GM19023 (cell line): ENCODE data around the gene CRYGS.
A peak's percentile ranks its signal among the peaks of the same experiment; 100 is the strongest.
"Not testable (repeated sequence)": the region's sequence is repeated elsewhere in the genome, so short reads cannot be mapped to it uniquely, and the experiment has no call there.

Experiments
- ATAC-seq: cut with Tn5 transposase; IDR thresholded peaks from one replicate; pipeline ENCODE4 v1.9.1; 2021; ENCODE audit warnings: mild to moderate bottlenecking, moderate library complexity; ENCODE audit not compliant: unreplicated experiment

Gene CRYGS

GRCh38 chr3:186564586-186564985 is 20.4 kb upstream of the CRYGS start:
- ATAC-seq, result no peak

GRCh38 chr3:186552408-186553031 is 8.3 kb upstream of the CRYGS start:
- ATAC-seq, result no peak

- no peak for ATAC-seq
Observed at GRCh38 chr3:186551387-186551786, 7.2 kb upstream of the CRYGS start.

- no peak for ATAC-seq
Observed at GRCh38 chr3:186549497-186549896, 5.3 kb upstream of the CRYGS start.

DNA sequence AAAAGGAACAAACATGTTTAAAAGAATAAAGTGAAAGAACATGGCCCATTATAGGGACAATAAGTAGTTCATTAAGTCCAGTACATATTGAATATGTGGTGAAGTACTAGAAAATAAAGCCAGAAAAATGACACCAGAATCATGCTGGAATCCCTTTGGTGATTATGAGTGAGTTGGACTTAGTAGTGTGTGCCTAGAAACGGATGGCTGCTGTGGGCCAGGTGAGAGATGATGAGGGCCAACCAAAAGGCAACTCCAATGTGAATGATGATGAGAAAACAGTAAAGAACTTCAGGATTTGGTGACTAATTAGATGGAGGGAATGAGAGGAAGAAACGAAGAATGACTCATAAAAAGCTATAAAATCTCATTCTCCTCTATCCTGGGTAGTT is 3.3 kb downstream of the CRYGS start:
- ATAC-seq, result no peak

DNA sequence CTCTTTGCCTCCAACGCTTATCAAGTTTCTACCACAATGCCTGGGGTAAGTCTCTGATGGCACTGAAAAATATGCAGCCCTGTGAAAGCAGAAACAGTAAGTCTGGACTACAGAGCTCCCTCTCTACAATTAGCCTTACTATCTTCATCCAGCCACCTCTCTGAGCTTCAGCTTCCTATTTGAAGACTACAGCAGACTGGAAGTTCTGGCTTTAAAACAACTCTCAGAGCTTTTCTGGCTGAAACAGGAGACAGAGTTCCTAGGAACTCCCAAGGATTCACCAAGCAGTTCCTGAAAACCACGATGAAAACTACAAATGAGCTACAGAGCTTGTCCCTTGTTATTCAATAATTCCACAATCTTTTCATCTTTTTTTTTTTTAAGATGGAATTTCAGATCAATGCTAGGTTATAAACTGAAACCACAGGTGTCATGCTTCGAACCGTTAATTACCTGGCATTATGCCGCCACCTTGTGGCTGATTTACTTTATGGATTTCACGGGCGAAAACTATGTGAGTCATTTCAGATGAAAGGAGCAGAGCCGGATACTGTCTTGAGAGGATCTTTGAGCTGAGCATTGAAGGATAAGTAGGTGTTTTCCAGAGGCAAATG is 3.9 kb downstream of the CRYGS start:
- peak; percentile 50 for ATAC-seq

GRCh38 chr3:186538779-186539178 is 5.4 kb downstream of the CRYGS start:
- peak; percentile 36 for ATAC-seq

DNA sequence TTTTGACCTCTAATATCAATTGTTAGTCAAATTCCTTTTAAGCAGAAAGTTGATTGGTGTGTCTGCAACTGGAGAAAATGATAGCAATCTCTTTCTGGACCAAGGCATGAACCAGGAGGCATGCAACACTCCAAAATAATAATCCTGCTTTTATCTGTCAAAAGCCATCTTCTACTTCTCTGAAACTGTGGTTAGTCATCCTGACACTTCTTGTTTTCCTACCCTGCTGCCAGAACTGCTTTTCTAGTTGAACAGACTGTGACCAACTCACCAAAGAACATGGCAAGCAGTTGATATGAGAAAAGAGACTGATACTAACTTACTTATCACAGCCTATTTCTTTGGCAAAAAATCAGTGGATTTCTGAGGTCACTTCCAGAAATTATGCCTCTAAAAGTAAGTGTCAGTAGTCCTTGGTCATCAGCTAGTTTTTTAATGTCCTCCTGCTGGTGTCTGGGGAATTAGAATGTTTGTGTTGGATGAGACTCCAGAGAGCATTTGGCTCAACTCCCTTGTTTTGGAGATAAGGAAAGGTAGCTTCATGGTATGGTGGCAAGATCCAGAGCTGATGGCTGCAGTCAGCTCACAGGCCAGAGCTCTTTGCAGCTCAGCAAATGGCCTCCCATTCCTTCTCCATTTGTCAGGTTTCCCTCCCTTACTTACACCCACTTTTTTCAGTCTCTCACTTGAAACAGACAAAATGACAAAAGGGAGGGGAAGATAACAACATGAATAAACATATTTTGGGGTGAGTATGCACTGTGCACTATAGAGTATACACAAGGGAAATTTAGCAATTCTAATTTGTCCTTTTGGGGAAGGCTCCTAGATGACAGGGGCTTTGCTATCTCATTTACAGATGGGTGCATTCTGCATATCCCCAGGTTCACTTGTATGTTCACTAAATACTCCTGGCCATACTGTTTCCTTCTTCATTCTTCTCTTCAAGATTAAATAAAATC is 7.0 kb downstream of the CRYGS start:
- no peak for ATAC-seq

- ATAC-seq, result peak; percentile 79
Observed at GRCh38 chr3:186534113-186534669, 10.0 kb downstream of the CRYGS start.

GRCh38 chr3:186532598-186533072 is 11.5 kb downstream of the CRYGS start:
- ATAC-seq, result peak; percentile 52

GRCh38 chr3:186531694-186532093 is 12.5 kb downstream of the CRYGS start:
- not testable (repeated sequence) for ATAC-seq

- no peak for ATAC-seq
Observed at GRCh38 chr3:186530415-186530814, 13.8 kb downstream of the CRYGS start.

- no peak for ATAC-seq
Observed at GRCh38 chr3:186529201-186529999, 14.8 kb downstream of the CRYGS start.

DNA sequence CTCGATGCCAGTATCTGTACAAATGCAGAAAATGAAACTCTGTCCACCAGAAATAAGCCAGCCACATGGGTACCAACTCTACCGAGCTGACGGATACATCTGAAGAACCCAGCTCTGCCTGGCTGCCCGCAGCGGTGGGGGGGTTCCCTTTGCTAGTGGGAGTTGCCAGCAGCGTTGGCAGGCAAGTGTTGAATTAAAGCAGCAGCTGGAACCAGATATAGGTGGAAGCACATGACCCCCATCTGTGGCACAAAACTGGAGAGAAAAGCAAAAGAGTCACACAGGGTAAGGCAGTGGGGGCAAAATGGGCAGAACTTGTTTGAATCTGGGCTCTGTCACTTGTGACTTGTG is 17.9 kb downstream of the CRYGS start:
- peak; percentile 37 for ATAC-seq

DNA sequence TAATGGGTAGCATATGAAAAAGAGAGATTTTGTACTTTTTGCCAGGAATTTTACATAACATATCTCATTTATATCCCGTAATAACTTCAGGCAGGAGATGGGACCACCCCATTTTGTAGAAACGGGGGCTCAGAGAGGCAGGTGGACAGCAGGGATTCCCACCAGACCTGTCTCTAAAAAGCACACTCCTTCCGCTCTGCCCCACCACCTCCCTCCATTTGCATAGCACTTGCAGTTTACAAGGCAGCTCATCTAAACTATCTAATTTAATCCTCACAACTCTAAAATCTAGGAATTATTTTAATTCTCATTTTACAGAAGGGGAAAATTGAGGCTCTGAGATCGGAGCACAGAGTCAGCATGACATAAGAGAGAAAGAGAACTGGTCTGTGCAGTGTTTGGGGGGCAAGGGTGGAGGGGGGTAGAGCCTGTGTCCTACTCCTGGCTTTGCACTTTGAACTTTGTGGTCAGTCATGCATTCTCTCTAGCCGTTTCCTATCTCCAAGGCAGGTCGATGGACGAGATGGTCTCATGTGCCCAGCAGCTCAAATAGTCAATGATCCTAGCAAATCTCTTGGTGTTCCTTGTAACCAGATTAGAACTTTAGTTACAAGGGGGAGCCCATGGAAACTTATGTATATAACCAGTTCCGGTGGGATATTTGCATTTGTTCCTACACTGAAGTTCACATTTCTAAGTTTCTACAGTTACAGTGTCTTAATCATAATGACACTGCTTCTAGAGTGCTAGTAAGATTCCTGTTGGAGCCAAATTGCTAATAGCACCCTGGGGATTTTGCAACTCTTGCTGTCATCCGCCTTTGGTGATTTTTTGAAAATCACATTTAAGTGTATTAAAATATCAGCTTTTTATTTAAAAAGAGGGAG is 18.6 kb downstream of the CRYGS start:
- ATAC-seq, result peak; percentile 27

DNA sequence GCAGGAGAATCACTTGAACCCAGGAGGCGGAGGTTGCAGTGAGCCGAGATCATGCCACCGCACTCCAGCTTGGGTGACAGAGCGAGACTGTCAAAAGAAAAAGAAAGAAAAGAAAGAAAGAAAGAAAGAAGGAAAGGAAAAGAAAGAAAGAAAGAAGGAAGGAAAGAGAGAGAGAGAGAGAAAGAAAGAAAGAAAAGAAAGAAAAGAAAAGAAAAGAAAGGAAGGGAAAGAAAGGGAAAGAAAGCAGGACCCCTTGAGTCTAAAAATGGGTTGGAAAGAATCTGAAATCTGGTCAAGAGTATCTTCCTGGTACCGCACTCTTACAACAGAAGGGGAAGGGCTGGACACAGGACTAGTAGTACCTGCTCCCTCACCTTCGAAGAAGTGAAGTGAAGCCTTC is 19.6 kb downstream of the CRYGS start:
- ATAC-seq, result no peak

GRCh38 chr3:186523434-186523833 is 20.7 kb downstream of the CRYGS start:
- no peak for ATAC-seq

DNA sequence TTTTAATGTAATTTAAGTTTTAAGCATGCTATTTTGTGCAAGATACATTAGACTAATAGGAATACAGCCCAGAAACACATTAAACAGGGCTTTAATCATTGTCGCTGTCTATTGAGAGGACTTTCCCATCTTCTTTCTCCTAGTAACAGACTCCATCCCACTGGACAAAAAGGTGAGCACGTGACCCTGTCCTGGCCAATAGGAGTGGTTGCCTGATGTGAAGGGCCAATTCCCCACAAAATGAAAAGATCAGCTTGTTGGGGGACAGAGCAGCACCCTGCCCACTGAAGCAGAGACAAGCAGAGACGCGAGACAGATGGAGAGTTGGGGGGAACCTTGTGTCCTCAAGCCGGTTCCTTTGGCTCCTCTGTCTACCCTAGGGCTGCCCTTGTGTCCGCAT is 21.2 kb downstream of the CRYGS start:
- ATAC-seq, result no peak

- ATAC-seq, result peak; percentile 62
Observed at GRCh38 chr3:186520957-186521842, 23.0 kb downstream of the CRYGS start.
